K562 (cell line): ENCODE measurements around the gene CNIH1. TPM values are rescaled to one million over a fixed set of nuclear protein-coding genes. Genes with fewer than 3 reads are reported as not detected.

Experiments used
- CBX1 ChIP-seq: sonication (generic); IDR thresholded peaks from 2 replicates; pipeline ENCODE4 v1.6.1; 2016; ENCODE audit warnings: antibody characterized with exemption, low read depth, mild to moderate bottlenecking
- DPF2 ChIP-seq: fragments of 450-650 bp; IDR thresholded peaks from 2 replicates; pipeline ENCODE4 v1.6.1; 2016
- ETS1 ChIP-seq: conservative IDR thresholded peaks from 2 replicates; pipeline ENCODE4 v1.6.1; 2011; ENCODE audit warnings: low read depth, mild to moderate bottlenecking, low read length; ENCODE audit not compliant: control insufficient read depth
- HNRNPH1 ChIP-seq: fragments of 200-400 bp; formaldehyde crosslinking; optimal IDR thresholded peaks from 2 replicates; pipeline ENCODE3; 2017; ENCODE audit warnings: low read depth, mild to moderate bottlenecking, low read length, moderate library complexity
- MGA ChIP-seq: fragments of 450-650 bp; IDR thresholded peaks from 2 replicates; pipeline ENCODE4 v1.6.1; 2016; ENCODE audit warnings: mild to moderate bottlenecking, moderate library complexity
- MLLT1 ChIP-seq, 2 experiments: fragments of 450-650 bp; IDR thresholded peaks; 2 replicates each; pipeline ENCODE4 v1.6.1; 2016
- NEUROD1 ChIP-seq: fragments of 150-350 bp; IDR thresholded peaks from 2 replicates; pipeline ENCODE4 v1.6.1; 2014; ENCODE audit warnings: borderline replicate concordance, low read length, low read depth; ENCODE audit not compliant: partially characterized antibody
- NONO ChIP-seq, 2 experiments: fragments of 200-400 bp in 1 of 2; fragments of 450-650 bp in 1 of 2; formaldehyde crosslinking in 1 of 2; IDR thresholded peaks; 2 replicates each; pipeline ENCODE4 v1.6.1; 2017; ENCODE audit warnings: low read depth in 2 of 2, mild to moderate bottlenecking in 2 of 2, moderate library complexity in 2 of 2, low read length in 1 of 2
- TEAD2 ChIP-seq: fragments of 450-650 bp; IDR thresholded peaks from 2 replicates; pipeline ENCODE4 v1.6.1; 2016; ENCODE audit warnings: missing genetic modification characterization, control low read depth, missing compliant biosample characterization
- THRAP3 ChIP-seq: fragments of 450-650 bp; IDR thresholded peaks from 2 replicates; pipeline ENCODE4 v1.6.1; 2016; ENCODE audit warnings: mild to moderate bottlenecking, inconsistent platforms, borderline replicate concordance
- ZNF121 ChIP-seq: sonication (generic); formaldehyde crosslinking; conservative IDR thresholded peaks from 2 replicates; pipeline ENCODE4 v1.8.0; 2022; ENCODE audit warnings: missing genetic modification reagents
- ZNF384 ChIP-seq: IDR thresholded peaks from 2 replicates; pipeline ENCODE4 v1.6.1; 2012; ENCODE audit warnings: low read depth, low read length, improper control_type of control experiment
- ZNF707 ChIP-seq: fragments of 250-450 bp; sonication (Bioruptor Pico); conservative IDR thresholded peaks from 2 replicates; pipeline ENCODE4 v1.8.0; 2022; ENCODE audit warnings: inconsistent platforms, mild to moderate bottlenecking, moderate library complexity
- polyA plus RNA-seq, 8 experiments: library from polyadenylated mRNA; depleted of rRNA in 4 of 8; stranded (reverse) in 5 of 8; unstranded in 3 of 8; fragments of >200 nt; fragmentation: Nextera tagmentation in 2 of 8; fragmentation: Illumina TruSeq in 1 of 8; extraction: Ambion mirVana in 2 of 8; extraction: Trizol in 1 of 8; gene quantifications; 2 replicates each; pipeline versions ENCODE4 v1.2.1 to v1.2.3, GENCODE V29; 2011 to 2014; ENCODE audit warnings: inconsistent platforms in 1 of 8, missing spikeins in 1 of 8
- total RNA-seq, 7 experiments: library from RNA; depleted of rRNA in 6 of 7; stranded (reverse); fragments of >200 nt in 6 of 7; fragmentation: Illumina TruSeq in 2 of 7; extraction: Trizol in 2 of 7; gene quantifications; 2 replicates each; pipeline versions ENCODE4 v1.2.1 to v1.2.3, GENCODE V29; 2011 to 2021; ENCODE audit warnings: low replicate concordance in 1 of 7

Gene CNIH1
- total and polyA plus RNA-seq, 9 of the 15 experiments (the other 6 are each of a cell fraction or from before 2014, with no cell fraction given): 13.9 to 283 (median 77.3) TPM

- TF ChIP-seq MGA: no peak
- TF ChIP-seq NONO (IDR thresholded peaks at IDR 0.05; ENCODE audit: low read depth in 2 of 2, low read length in 1 of 2): no peak
- TF ChIP-seq NEUROD1: no peak
- TF ChIP-seq HNRNPH1: no peak
- peak; percentile 70 for TF ChIP-seq DPF2
- TF ChIP-seq ZNF707 (CRISPR knock-in tag): no peak
- TF ChIP-seq CBX1: no peak
- no peak for TF ChIP-seq ETS1
- no peak for TF ChIP-seq ZNF121 (CRISPR knock-in tag)
- TF ChIP-seq ZNF384: 0 out of 2 replicates have a peak, but pooled peaks have one; percentile 21
- no peak for TF ChIP-seq TEAD2 (tag)
- peak in 1 of 2 experiments; percentile 64; a peak in 2 of 4 replicates for TF ChIP-seq MLLT1 (IDR thresholded peaks at IDR 0.05)
- no peak for TF ChIP-seq THRAP3
These were observed 45.5 kb upstream of the CNIH1 start (continued) for GRCh38 chr14:54486685-54487084.
